ENCODE data around the gene RPS6KB1.
"Not testable (repeated sequence)": the region's sequence is repeated elsewhere in the genome, so short reads cannot be mapped to it uniquely, and the experiment has no call there.

The RPS6KB1 gene

DNA sequence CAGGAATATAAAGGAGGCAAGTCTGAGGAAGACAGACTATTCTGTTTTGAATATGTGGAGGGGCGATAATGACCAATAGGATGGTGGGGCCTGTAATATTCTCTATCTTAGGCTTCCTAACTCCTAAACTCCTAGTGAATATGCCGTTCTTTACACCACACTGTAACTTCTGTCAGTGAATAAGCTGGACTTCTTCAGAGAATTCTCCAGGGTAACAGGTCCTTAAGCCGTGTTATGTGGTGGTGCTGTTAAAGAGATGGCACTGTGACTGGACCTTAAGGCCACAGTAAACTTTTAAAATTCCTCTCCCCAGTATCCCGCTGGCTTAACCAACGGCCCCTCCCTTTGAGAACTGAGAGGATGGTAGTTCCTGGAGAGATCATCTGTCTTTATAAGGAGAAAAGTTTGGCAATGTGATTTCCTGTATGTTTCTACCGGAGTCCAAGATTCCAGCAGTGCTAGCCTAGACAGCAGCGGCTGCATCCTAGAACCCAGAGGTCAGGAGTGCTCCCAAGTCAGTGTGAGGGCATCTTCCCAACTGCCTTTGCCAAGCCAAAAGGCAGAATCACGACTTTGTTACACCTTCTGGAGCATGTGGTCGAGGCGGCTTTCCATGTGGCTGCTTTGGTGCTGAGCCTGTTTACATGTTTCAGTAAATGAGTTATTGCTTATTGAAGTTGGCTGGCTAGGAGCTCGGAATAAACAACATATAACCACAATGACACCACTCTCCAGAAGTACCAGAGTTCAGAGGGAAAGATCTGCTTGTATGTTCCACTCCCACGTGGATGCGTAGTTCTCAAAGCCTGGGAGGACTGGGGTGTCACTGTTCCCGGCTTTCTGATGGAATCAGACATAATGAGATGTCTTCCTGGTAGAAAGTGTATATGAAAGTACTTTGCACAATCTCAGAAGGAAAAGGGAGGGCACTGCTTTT is 41.2 kb upstream of the RPS6KB1 start:
- Histone ChIP-seq H3K9me3 (replicated peaks in 1 of 11) (no peaks in the 10 kb centered on the region), H3K4me1 (peaks cover 12 to 99% (median 55%) of the 10 kb centered on the region in 10 experiments), H3K4me2 (peak overlapping the region in 6 of 11 experiments; percentile 18 to 70 (median 50); a peak in 10 of 22 replicates), H3K4me3 (no peak overlapping the region), H3K36me3 (no peaks in the 10 kb centered on the region), H3K27ac (peak overlapping the region in 10 of 11 experiments; percentile 2 to 60 (median 44); a peak in 18 of 22 replicates), H3K9ac (peak overlapping the region in 3 of 11 experiments; percentile 9 to 30 (median 22); a peak in 3 of 22 replicates), H4K20me1 (no peaks in the 10 kb centered on the region), H3K27me3 (no peaks in the 10 kb centered on the region)
- no peak for TF ChIP-seq Cebpa-rat (IDR thresholded peaks at IDR 0.05)

DNA sequence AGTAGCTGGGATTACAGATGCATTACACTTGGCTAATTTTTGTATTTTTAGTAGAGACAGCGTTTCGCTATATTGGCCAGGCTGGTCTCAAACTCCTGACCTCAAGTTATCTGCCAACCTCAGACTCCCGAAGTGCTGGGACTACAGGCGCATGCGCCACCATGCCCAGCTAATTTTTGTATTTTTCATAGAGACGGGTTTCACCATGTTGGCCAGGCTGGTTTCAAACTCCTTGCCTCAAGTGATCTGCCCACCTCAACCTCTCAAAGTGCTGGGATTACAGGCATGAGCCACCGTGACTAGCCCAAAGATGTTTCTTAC is 40.1 kb upstream of the RPS6KB1 start:
- H3K9ac ChIP-seq; H3K36me3 ChIP-seq; H4K20me1 ChIP-seq; H3K27me3 ChIP-seq; H3K4me3 ChIP-seq; H3K9me3 ChIP-seq (replicated peaks in 1 of 11): not testable (repeated sequence)
- H3K4me1 ChIP-seq = peaks cover 9 to 94% (median 46%) of the 10 kb centered on the region in 10 experiments; a peak in 19 of 20 replicates
- H3K4me2 ChIP-seq = peak overlapping the region in 5 of 11 experiments; percentile 13 to 61 (median 38); a peak in 6 of 22 replicates
- H3K27ac ChIP-seq = peak overlapping the region in 10 of 11 experiments; percentile 9 to 60 (median 42); a peak in 14 of 22 replicates

DNA sequence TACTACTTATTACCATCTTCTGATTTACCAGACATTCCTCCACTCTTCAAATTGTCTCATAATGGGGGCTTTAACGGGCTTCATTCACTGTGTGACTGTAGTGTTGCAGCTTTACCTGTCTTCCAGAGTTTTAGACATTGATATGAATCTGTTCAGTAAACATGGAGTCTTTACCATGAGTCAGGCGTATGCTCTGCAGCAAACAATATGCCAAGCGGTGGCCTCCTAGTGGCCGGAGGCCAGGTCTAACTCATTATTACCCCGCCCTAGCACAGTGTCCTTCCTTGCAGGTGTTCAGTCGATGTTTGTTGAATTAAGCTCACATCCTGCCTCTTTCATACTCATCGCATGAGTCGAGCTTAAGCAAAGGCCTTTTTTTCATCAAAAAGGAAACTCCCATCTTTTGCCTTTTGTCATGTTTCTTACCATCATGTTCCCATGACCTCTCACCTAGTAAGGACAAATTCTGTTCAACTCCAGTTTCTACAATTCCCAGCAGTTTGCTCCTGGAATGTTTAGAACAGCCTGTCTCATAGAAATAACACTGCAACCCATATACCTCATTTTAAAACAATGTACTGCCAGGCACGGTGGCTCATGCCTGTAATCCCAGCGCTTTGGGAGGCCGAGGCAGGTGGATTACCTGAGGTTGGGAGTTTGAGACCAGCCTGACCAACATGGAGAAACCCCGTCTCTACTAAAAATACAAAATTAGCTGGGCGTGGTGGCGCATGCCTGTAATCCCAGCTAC is 39.6 kb upstream of the RPS6KB1 start:
- Histone ChIP-seq H3K9ac (no peak overlapping the region; a peak in 1 of 22 replicates), H3K27me3 (no peaks in the 10 kb centered on the region), H3K9me3 (replicated peaks in 1 of 11) (no peaks in the 10 kb centered on the region), H3K4me2 (peak overlapping the region in 6 of 11 experiments; percentile 3 to 61 (median 26); a peak in 5 of 22 replicates), H3K4me1 (peaks cover 9 to 90% (median 40%) of the 10 kb centered on the region in 10 experiments; a peak in 19 of 20 replicates), H3K4me3 (no peak overlapping the region), H4K20me1 (no peaks in the 10 kb centered on the region), H3K27ac (peak overlapping the region in 9 of 11 experiments; percentile 9 to 60 (median 42); a peak in 14 of 22 replicates), H3K36me3 (no peaks in the 10 kb centered on the region)
- TF ChIP-seq Cebpa-rat (IDR thresholded peaks at IDR 0.05) = no peak

DNA sequence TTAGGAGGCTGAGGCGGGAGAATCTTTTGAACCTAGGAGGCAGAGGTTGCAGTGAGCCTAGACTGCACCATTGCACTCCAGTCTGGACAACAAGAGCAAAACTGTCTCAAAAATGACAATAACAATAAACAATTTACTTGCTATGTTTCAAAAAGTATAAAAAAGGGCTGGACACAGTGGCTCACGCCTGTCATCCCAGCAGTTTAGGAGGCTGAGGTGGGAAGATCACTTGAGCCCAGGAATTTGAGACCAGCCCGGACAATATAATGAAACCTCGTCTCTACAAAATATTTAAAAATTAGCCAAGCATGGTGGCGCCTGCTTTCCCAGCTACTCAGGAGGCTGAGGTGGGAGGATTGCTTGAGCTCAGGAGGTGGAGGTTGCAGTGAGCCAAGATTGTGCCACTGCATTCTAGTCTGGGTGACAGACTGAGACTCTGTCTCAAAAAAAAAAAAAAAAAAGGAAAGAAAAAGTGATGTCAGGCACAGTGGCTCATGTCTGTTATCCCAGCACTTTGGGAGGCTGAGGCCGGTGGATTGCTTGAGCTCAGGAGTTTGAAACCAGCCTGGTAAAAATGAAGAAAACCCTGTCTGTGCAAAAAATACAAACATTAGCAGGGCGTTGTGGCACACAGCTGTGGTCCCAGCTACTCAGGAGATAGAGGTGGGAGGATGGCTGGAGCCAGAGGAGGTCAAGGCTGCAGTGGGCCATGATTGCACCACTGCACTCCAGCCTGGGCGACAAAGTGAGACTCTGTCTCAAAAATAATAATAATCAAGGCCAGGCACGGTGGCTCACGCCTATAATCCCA is 38.8 kb upstream of the RPS6KB1 start:
- H3K9me3 ChIP-seq (replicated peaks in 1 of 11); H3K9ac ChIP-seq; H3K36me3 ChIP-seq; H4K20me1 ChIP-seq; H3K4me3 ChIP-seq; H3K27me3 ChIP-seq: not testable (repeated sequence)
- peak overlapping the region in 3 of 11 experiments; percentile 32 to 60 (median 52); a peak in 2 of 22 replicates for H3K27ac ChIP-seq
- peaks cover 2 to 90% (median 33%) of the 10 kb centered on the region in 10 experiments; a peak in 17 of 20 replicates for H3K4me1 ChIP-seq
- H3K4me2 ChIP-seq = peak overlapping the region in 3 of 11 experiments; percentile 38 to 61 (median 59); a peak in 3 of 22 replicates

DNA sequence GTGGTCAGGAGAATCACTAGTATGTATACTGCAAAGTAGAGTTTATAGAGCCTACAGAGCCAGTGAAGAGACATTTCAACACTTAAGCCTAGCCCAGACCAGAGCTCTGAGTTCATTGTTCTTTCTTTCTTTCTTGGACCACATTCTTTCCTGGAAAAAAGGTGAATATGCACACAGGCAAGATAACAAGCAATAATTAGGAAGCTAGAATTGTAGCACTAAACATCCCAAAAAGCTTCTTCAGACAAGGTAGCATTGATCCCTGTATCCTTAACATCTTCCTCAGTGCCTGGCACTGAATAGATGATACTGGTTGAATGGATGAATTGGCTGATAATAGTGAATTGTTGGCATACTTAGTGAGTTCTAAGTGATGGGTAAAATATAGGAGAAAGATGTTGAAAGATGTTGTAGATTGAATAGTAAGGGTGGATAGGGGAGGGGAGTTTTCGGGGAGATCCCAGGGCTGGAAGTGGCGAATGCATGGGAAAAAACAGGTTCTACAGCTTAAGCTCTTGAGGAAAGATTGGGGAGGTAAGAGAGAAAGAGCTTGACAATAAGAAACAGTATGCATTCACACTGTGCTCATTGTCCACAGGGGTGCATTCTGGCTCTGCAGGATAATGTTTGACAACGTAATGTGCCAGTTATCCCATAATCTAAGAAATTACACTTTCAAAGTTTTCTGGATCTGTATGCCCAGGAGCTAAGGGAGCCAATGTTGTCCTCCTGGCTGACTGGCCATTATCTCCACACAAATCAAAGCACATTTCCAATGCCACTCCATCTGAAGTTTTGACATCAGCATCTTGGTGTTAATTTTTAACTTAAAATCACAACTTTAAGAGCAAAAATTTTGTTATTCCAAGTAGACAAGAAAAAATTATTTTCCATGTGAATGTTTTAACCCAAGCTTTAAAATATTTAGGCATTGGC is 35.8 kb upstream of the RPS6KB1 start:
- peaks cover 0 to 68% (median 13%) of the 10 kb centered on the region in 10 experiments; a peak in 13 of 20 replicates for H3K4me1 ChIP-seq
- H4K20me1 ChIP-seq = no peaks in the 10 kb centered on the region
- no peak overlapping the region for H3K9ac ChIP-seq
- peak overlapping the region in 3 of 11 experiments; percentile 54 to 74 (median 61); a peak in 4 of 22 replicates for H3K4me2 ChIP-seq
- TF ChIP-seq Cebpa-rat (IDR thresholded peaks at IDR 0.05) = no peak
- peaks cover 7 to 24% (median 12%) of the 10 kb centered on the region in 11 experiments; a peak in 20 of 22 replicates for H3K36me3 ChIP-seq
- H3K27ac ChIP-seq = peak overlapping the region in 1 of 11 experiments; percentile 19; a peak in 3 of 22 replicates
- no peaks in the 10 kb centered on the region for H3K27me3 ChIP-seq
- H3K4me3 ChIP-seq = no peak overlapping the region
- no peaks in the 10 kb centered on the region for H3K9me3 ChIP-seq (replicated peaks in 1 of 11)

DNA sequence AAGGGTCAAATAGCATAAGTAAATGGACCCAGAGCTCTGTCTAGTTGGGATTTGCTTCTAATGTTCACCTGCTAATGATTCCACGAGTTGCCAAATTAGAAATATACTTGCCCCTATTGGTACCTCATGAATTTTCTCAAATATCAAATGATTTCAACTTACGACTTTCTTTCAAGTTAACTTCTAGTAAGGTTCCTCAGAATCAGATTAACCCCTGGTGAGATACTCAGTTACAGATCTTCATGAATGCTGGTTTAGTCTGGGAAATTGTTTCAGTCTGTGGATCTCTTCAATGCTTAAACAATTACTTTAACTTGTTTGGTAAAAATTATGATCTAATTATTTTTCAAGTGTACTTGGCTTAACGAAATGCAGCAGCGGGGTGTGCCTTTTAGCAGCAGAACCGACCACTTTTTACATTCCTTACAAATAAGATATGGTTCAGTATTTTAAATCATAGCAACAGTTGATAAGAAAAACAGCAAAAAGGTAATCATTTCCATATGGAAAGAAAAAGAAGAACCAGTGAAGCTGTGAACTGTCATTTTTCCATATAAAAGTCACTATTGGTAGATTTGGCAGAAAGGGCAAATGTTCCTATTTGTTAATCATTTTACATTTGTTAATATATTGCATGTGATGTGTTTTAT is 34.6 kb upstream of the RPS6KB1 start:
- Histone ChIP-seq H3K4me3 (no peak overlapping the region), H3K4me2 (peak overlapping the region in 2 of 11 experiments; percentile 7 to 15; a peak in 1 of 22 replicates), H4K20me1 (no peaks in the 10 kb centered on the region), H3K36me3 (peaks cover 13 to 35% (median 22%) of the 10 kb centered on the region in 11 experiments; a peak in 21 of 22 replicates), H3K9ac (peak overlapping the region in 1 of 11 experiments; percentile 31; a peak in 1 of 22 replicates), H3K9me3 (replicated peaks in 1 of 11) (no peaks in the 10 kb centered on the region), H3K27ac (no peak overlapping the region; a peak in 1 of 22 replicates), H3K4me1 (peaks cover 0 to 56% (median 10%) of the 10 kb centered on the region in 10 experiments; a peak in 13 of 20 replicates), H3K27me3 (no peaks in the 10 kb centered on the region)
- TF ChIP-seq Cebpa-rat (IDR thresholded peaks at IDR 0.05) = no peak

DNA sequence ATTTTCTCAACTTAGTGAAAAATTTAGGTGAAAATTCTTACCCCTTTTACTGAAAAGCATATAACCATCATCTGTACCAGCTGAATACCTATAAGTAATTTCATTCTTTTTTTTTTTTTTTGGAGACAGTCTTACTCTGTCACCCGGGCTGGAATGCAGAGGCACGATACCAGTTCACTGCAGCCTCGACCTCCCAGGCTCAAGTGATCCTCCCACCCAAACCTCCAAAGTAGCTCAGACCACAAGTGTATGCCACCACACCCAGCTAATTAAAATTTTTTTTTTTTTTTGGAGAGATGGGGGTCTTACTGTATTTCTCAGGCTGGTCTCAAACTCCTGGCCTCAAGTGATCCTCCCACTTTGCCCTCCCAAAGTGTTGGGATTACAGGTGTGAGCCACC is 34.0 kb upstream of the RPS6KB1 start:
- no peaks in the 10 kb centered on the region for H4K20me1 ChIP-seq
- H3K27ac ChIP-seq = peak overlapping the region in 3 of 11 experiments; percentile 39 to 46 (median 40); a peak in 4 of 22 replicates
- H3K4me1 ChIP-seq = peaks cover 0 to 50% (median 9%) of the 10 kb centered on the region in 10 experiments; a peak in 12 of 20 replicates
- TF ChIP-seq Cebpa-rat (IDR thresholded peaks at IDR 0.05) = no peak
- peak overlapping the region in 2 of 11 experiments; percentile 8 to 34; a peak in 2 of 22 replicates for H3K9ac ChIP-seq
- peak overlapping the region in 3 of 11 experiments; percentile 7 to 53 (median 12); a peak in 1 of 22 replicates for H3K4me2 ChIP-seq
- no peaks in the 10 kb centered on the region for H3K9me3 ChIP-seq (replicated peaks in 1 of 11)
- H3K4me3 ChIP-seq = no peak overlapping the region
- H3K36me3 ChIP-seq = peaks cover 19 to 42% (median 28%) of the 10 kb centered on the region in 11 experiments; a peak in 21 of 22 replicates
- no peaks in the 10 kb centered on the region for H3K27me3 ChIP-seq

Measured in BLaER1 treated with 17β-estradiol and CSF1 and Interleukin-3, amounts not matched to agents 10 nM and 100 nM (cell line).